Rectal smooth muscle tissue (tissue), 1 donor: ENCODE results near the gene RAD51AP1.

Experiments
- H3K27ac ChIP-seq: one replicate; pipeline ENCODE4 v1.7.0; 2013; ENCODE audit warnings: low read depth, low read length, inconsistent platforms
- H3K27me3 ChIP-seq: one replicate; pipeline ENCODE4 v1.7.0; 2013; ENCODE audit warnings: low read length; ENCODE audit not compliant: control insufficient read depth, insufficient read depth
- H3K36me3 ChIP-seq: one replicate; pipeline ENCODE4 v1.7.0; 2013; ENCODE audit warnings: low read length; ENCODE audit not compliant: control insufficient read depth, insufficient read depth
- H3K4me1 ChIP-seq: one replicate; pipeline ENCODE4 v1.7.0; 2013; ENCODE audit warnings: low read length; ENCODE audit not compliant: control insufficient read depth, insufficient read depth
- H3K4me3 ChIP-seq: one replicate; pipeline ENCODE4 v1.7.0; 2013; ENCODE audit warnings: low read length
- H3K9ac ChIP-seq: one replicate; pipeline ENCODE4 v1.7.0; 2013; ENCODE audit warnings: low read length

RAD51AP1 gene

GRCh38 chr12:4584281-4584680, 45.6 kb downstream of the RAD51AP1 start:
- H3K4me1 ChIP-seq, result no peaks in the 10 kb centered on the region
- H3K4me3 ChIP-seq, result no peak overlapping the region
- H3K36me3 ChIP-seq, result no peaks in the 10 kb centered on the region
- H3K27me3 ChIP-seq, result no peaks in the 10 kb centered on the region
- no peak overlapping the region for H3K9ac ChIP-seq
- no peak overlapping the region for H3K27ac ChIP-seq

- Histone ChIP-seq H3K4me1 (no peaks in the 10 kb centered on the region), H3K27me3 (no peaks in the 10 kb centered on the region), H3K4me3 (no peak overlapping the region), H3K36me3 (no peaks in the 10 kb centered on the region), H3K27ac (no peak overlapping the region), H3K9ac (no peak overlapping the region)
Measured at GRCh38 chr12:4584896-4585295, 46.2 kb downstream of the RAD51AP1 start.

DNA sequence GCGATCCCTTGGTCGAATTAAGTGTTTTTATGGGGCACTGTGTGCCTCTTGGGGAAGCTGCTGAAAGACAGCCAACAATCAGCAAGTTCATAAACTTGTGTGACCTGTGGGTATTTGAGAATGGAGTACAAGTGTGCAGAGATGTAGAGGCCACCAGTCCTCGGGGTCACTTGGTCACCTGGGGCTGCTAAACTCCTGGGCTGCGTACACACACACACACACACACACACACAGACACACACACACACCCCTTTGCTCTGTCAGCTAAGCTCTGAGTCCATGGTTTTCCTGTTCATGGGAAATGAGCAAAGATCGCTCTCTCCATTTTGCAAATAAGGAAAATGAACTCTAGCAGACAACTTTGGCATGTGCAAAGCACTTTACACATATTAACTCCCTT, 47.8 kb downstream of the RAD51AP1 start:
- H3K27ac ChIP-seq, result no peak overlapping the region
- no peaks in the 10 kb centered on the region for H3K4me1 ChIP-seq
- no peak overlapping the region for H3K9ac ChIP-seq
- no peaks in the 10 kb centered on the region for H3K36me3 ChIP-seq
- no peak overlapping the region for H3K4me3 ChIP-seq
- no peaks in the 10 kb centered on the region for H3K27me3 ChIP-seq

DNA sequence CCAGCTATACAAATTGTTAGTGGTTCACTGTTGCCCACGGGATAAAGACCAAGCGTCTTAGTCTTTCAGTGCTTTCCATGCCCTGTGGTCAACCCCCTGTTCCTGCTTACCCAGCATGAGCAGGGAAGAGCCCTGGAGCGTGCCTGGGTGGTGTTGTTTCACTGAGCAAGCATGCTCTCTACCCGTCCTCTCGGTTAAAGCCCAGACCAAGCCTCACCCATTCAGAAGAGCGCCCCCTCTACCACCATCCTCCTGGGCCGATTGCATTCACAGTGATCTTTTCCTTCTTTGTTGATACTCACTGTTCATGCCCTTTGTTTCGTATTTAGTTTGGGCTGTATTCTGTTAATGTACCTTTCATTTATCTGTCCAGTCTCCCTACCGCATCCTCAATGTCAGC, 48.4 kb downstream of the RAD51AP1 start:
- no peak overlapping the region for H3K9ac ChIP-seq
- no peak overlapping the region for H3K4me3 ChIP-seq
- no peak overlapping the region for H3K27ac ChIP-seq
- no peaks in the 10 kb centered on the region for H3K36me3 ChIP-seq
- no peaks in the 10 kb centered on the region for H3K4me1 ChIP-seq
- H3K27me3 ChIP-seq, result no peaks in the 10 kb centered on the region

DNA sequence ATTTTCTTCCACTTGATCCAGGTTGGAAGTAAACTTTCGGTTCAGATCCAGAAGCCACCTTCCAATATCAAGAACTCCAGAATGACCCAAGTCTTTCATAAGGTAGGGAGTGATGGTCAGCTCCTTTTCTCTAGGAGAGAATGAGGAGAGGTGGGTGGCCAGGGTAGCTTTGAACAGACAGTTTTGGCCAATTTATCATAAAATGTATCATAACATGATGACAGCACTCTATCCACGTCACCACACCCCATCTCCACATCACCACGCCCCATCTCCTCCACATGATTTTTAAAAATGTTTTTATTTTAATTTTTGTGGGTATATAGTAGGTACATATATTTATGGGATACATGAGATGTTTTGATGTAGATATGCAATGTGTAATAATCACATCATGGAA, 50.2 kb downstream of the RAD51AP1 start:
- Histone ChIP-seq H3K27ac (no peak overlapping the region), H3K27me3 (no peaks in the 10 kb centered on the region), H3K9ac (no peak overlapping the region), H3K4me1 (no peaks in the 10 kb centered on the region), H3K36me3 (no peaks in the 10 kb centered on the region), H3K4me3 (no peak overlapping the region)

DNA sequence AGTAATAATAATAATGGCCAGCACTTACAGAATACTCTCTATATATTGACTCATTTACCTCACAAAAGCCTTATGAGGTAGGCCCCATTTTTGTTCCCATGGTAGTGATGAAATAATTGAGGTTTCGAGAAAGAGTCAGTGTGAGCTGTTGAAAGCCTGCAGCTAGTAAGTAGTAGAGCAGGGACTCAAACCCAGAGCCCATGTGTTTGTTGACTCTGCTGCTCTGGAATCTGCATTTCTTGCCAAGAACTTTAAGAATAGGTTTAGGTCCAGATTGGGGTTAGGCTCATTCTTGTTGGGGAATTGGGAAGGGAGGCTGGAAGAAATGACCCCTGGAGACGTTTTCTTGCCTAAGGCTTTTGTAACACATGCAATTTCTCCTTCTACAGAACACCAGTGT, 51.3 kb downstream of the RAD51AP1 start:
- Histone ChIP-seq H3K4me1 (no peaks in the 10 kb centered on the region), H3K27ac (no peak overlapping the region), H3K27me3 (no peaks in the 10 kb centered on the region), H3K4me3 (no peak overlapping the region), H3K9ac (no peak overlapping the region), H3K36me3 (no peaks in the 10 kb centered on the region)

DNA sequence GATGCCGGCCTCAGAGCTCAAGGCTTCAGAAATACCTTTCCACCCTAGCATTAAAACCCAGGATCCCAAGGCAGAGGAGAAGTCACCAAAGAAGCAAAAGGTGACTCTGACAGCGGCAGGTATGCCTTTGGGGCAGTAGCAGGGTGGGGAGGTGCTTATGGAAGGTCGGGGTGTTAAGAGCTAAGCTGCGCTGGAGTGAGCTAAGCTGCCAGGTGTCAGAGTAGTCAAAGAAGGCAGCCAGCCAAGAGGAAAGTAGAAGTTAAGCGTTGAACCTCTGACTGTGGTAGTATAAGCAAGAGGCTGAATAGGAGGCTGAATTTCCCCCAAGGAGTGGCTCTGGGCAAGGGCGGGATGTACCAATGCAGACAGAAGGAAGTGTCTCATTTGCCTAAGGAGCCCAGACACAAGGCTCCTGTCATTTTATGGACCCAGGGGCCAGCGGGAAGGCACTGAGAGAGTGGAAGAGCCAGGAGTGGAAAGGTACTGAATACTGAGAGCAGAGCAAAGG, 52.5 kb downstream of the RAD51AP1 start:
- H3K4me3 ChIP-seq, result no peak overlapping the region

DNA sequence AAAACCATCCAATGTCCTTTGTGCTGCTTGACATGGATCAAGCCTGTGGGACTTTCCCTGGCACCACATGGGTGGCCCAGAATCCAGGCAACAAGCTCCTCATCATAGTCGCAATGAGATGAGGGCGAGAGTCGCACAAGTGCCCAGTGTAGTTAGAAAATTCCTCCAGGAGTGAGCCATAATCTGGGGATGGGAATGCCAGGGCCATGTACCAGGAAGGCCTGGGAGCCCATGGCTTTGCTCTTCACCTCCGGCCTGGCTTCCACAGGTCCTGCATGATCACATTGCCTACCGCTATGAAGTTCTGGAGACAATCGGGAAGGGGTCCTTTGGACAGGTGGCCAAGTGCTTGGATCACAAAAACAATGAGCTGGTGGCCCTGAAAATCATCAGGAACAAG, 57.2 kb downstream of the RAD51AP1 start:
- Histone ChIP-seq H3K4me3 (no peak overlapping the region), H3K27ac (no peak overlapping the region), H3K4me1 (no peaks in the 10 kb centered on the region), H3K36me3 (no peaks in the 10 kb centered on the region), H3K9ac (no peak overlapping the region), H3K27me3 (no peaks in the 10 kb centered on the region)

More for the DNA sequence above, 52.5 kb downstream of the RAD51AP1 start:
- no peaks in the 10 kb centered on the region for H3K4me1 ChIP-seq
- no peak overlapping the region for H3K27ac ChIP-seq
- H3K36me3 ChIP-seq, result no peaks in the 10 kb centered on the region
- H3K9ac ChIP-seq, result no peak overlapping the region
- H3K27me3 ChIP-seq, result no peaks in the 10 kb centered on the region

GRCh38 chr12:4603421-4603820, 64.7 kb downstream of the RAD51AP1 start:
- no peak overlapping the region for H3K9ac ChIP-seq
- no peaks in the 10 kb centered on the region for H3K4me1 ChIP-seq
- no peak overlapping the region for H3K27ac ChIP-seq
- no peaks in the 10 kb centered on the region for H3K36me3 ChIP-seq
- H3K4me3 ChIP-seq, result no peak overlapping the region
- H3K27me3 ChIP-seq, result no peaks in the 10 kb centered on the region

GRCh38 chr12:4603946-4604345, 65.3 kb downstream of the RAD51AP1 start:
- Histone ChIP-seq H3K4me1 (no peaks in the 10 kb centered on the region), H3K9ac (no peak overlapping the region), H3K36me3 (no peaks in the 10 kb centered on the region), H3K27me3 (no peaks in the 10 kb centered on the region), H3K27ac (no peak overlapping the region), H3K4me3 (no peak overlapping the region)

GRCh38 chr12:4604684-4605193, 66.0 kb downstream of the RAD51AP1 start:
- peak overlapping the region; percentile 58 for H3K9ac ChIP-seq

DNA sequence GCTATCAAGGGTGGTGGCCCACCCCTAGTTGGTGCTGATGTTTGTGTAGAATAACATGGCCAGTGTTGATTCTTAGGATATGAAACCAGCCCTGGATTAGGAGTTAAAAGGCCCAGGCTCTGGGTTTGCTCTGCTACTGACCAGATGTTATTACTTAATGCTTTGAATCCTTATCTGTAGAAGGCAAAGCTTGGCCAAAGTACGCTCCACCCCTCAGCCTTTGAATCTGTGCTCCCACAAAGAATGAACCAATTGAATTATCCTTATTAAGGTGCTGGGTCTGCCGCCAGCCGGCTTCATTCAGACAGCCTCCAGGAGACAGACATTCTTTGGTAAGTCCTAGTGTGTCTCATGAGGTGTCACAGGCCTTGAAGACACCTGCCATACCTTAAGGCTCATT, 68.4 kb downstream of the RAD51AP1 start:
- Histone ChIP-seq H3K27ac (no peak overlapping the region), H3K4me3 (no peak overlapping the region), H3K4me1 (no peaks in the 10 kb centered on the region), H3K36me3 (peaks cover 6% of the 10 kb centered on the region), H3K9ac (no peak overlapping the region), H3K27me3 (no peaks in the 10 kb centered on the region)

More at GRCh38 chr12:4604684-4605193, 66.0 kb downstream of the RAD51AP1 start:
- Histone ChIP-seq H3K27me3 (no peaks in the 10 kb centered on the region), H3K4me1 (no peaks in the 10 kb centered on the region), H3K36me3 (no peaks in the 10 kb centered on the region), H3K4me3 (peak overlapping the region; percentile 82), H3K27ac (peak overlapping the region; percentile 40)

DNA sequence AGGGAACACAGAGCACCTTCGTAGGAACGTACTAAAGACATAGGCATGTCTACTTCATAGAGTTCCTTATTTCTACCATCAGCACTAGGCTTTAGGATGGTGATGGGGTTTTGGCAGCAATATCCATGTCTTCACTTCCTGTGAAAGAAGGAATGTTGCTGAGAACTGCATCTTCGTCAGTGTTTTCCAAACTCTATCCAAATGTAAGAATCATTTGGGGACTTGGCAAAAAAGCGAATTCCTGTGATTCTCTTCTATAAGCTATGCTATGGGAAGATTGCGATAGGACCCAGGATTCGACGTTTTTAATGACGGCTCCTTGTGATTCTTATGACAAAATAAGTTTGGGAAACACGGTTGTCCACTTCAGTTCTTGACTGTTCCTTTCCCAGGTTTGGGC, 70.4 kb downstream of the RAD51AP1 start:
- Histone ChIP-seq H3K36me3 (peaks cover 7% of the 10 kb centered on the region), H3K4me1 (no peaks in the 10 kb centered on the region), H3K27me3 (no peaks in the 10 kb centered on the region)

More for the DNA sequence above, 70.4 kb downstream of the RAD51AP1 start:
- H3K9ac ChIP-seq, result no peak overlapping the region
- H3K4me3 ChIP-seq, result no peak overlapping the region
- H3K27ac ChIP-seq, result no peak overlapping the region
